Testis (tissue), 3 donors: ENCODE measurements around the gene MED12L. TPM values are rescaled to one million over a fixed set of nuclear protein-coding genes. Genes with fewer than 3 reads are reported as not detected.

ENCODE experiments used
- DNase-seq: peaks from one replicate; pipeline ENCODE4 v3.0.0-alpha.2; 2019
- H3K27ac ChIP-seq, 2 donors: fragments of 200-600 bp; sonication (generic); one replicate each; pipeline ENCODE4 v1.5.1; 2019
- H3K27me3 ChIP-seq: fragments of 200-600 bp; sonication (generic); one replicate; pipeline ENCODE4 v1.5.1; 2019
- H3K36me3 ChIP-seq: fragments of 200-600 bp; sonication (generic); one replicate; pipeline ENCODE4 v1.5.1; 2017; ENCODE audit warnings: low read depth; ENCODE audit errors: missing control alignments
- H3K4me1 ChIP-seq: fragments of 200-600 bp; sonication (generic); one replicate; pipeline ENCODE4 v1.5.1; 2019
- H3K4me3 ChIP-seq, 2 donors: fragments of 200-600 bp; sonication (generic); one replicate each; pipeline ENCODE4 v1.5.1; 2017 to 2019
- H3K9me3 ChIP-seq: fragments of 200-600 bp; sonication (generic); one replicate; pipeline ENCODE4 v1.5.1; 2017
- POLR2A ChIP-seq: fragments of 450-650 bp; IDR thresholded peaks from one replicate; pipeline ENCODE4 v1.6.1; 2017; ENCODE audit warnings: antibody characterized with exemption, mild to moderate bottlenecking, moderate library complexity
- WGBS, 2 donors: methylation state at CpG; one replicate each; pipeline ENCODE4 v1.1.5; 2018; 5-methylcytosine and 5-hydroxymethylcytosine counted together
- intact Hi-C: fragments of 100-400 bp; cut with DNase I; formaldehyde crosslinking; loops from one replicate; pipeline ENCODE4 v1.15.1; 2023; ENCODE audit warnings: low total_unique reads
- polyA plus RNA-seq: library from polyadenylated mRNA; stranded (reverse); fragments of 350-450 nt; fragmentation: Illumina TruSeq; extraction: RNeasy Lipid Tissue Mini Kit (QIAGEN cat#74804); gene quantifications from one replicate; pipeline ENCODE4 v1.2.3, GENCODE V29; 2014; ENCODE audit warnings: low read depth, low replicate concordance; ENCODE audit not compliant: insufficient read depth
- total RNA-seq, 2 donors: library from RNA; depleted of rRNA; stranded (reverse); fragments of >200 nt; gene quantifications; one replicate each; pipeline ENCODE4 v1.2.3, GENCODE V29; 2016
- TF ChIP-seq, protein P1 (sequence below), 3 experiments: fragments of 450-650 bp in 2 of 3; fragments of 200-600 bp in 1 of 3; sonication (generic) in 1 of 3; IDR thresholded peaks; one replicate each; pipeline ENCODE4 v1.5.1; 2016 to 2019; ENCODE audit warnings: antibody characterized with exemption in 3 of 3, mild to moderate bottlenecking in 2 of 3, moderate library complexity in 1 of 3

MED12L gene
- total and polyA plus RNA-seq, 3 donors from 2014 or later = 10.3 to 18.5 (median 10.4) TPM

DNA sequence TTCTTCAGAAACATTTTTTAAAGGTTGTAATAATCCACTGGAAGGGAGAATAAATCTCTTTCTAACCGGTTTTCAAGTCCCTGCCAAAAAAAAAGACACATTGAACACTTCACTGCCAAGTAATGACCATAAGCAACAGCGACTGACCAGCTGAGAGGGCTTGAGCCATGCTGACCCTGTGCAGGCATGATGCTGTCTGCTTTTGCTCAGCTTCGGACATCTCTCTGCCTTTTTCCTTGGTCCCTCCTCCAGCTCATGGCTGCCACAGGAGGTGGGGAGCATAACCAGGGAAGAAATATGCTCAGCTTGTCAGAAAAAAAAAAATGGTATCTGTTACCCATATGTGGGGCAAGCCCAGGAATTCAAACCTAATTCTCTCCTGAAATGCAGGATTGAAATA is 373.9 kb downstream of the MED12L start:
- 27 to 41% methylated on average over 3 of the region's 3 CpGs for WGBS, 2 donors
- Histone ChIP-seq H3K27ac (no peak overlapping the region), H3K4me1 (peaks cover 4% of the 10 kb centered on the region), H3K36me3 (no peaks in the 10 kb centered on the region), H3K27me3 (no peaks in the 10 kb centered on the region), H3K9me3 (no peaks in the 10 kb centered on the region), H3K4me3 (no peak overlapping the region)
- intact Hi-C loops = no loop called here
- TF ChIP-seq, protein P1, sequence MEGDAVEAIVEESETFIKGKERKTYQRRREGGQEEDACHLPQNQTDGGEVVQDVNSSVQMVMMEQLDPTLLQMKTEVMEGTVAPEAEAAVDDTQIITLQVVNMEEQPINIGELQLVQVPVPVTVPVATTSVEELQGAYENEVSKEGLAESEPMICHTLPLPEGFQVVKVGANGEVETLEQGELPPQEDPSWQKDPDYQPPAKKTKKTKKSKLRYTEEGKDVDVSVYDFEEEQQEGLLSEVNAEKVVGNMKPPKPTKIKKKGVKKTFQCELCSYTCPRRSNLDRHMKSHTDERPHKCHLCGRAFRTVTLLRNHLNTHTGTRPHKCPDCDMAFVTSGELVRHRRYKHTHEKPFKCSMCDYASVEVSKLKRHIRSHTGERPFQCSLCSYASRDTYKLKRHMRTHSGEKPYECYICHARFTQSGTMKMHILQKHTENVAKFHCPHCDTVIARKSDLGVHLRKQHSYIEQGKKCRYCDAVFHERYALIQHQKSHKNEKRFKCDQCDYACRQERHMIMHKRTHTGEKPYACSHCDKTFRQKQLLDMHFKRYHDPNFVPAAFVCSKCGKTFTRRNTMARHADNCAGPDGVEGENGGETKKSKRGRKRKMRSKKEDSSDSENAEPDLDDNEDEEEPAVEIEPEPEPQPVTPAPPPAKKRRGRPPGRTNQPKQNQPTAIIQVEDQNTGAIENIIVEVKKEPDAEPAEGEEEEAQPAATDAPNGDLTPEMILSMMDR (IDR thresholded peaks at IDR 0.05) = no peak
- TF ChIP-seq POLR2A = no peak
- DNase-seq = no peak

DNA sequence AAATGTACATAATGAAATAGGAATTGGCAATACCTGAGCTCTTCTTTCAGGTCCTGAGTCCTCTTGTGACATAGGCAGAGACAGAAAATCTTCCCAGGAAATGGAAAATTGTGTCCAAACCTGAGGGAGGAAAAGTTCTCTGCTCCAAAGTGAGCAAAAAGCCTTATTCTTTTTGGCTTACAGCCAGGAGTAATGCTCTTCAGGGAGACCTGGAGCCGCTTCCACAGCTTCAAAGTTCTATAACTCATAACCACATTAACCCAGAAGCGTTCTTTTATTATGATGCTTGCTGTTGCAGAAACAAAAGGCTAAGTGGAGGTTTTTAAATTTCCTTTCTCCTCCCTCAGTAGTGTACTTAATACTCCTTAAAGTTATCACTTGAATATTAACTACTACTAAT is 374.8 kb downstream of the MED12L start:
- Histone ChIP-seq H3K27me3 (no peaks in the 10 kb centered on the region), H3K4me3 (peak overlapping the region in 1 of 2 donors; percentile 54), H3K36me3 (no peaks in the 10 kb centered on the region), H3K9me3 (no peaks in the 10 kb centered on the region), H3K4me1 (peaks cover 4% of the 10 kb centered on the region), H3K27ac (no peak overlapping the region)
- 22 to 31% methylated on average over 2 of the region's 2 CpGs for WGBS, 2 donors
- intact Hi-C loops = no loop called here
- DNase-seq = no peak
- TF ChIP-seq, protein P1 (IDR thresholded peaks at IDR 0.05) = no peak
- no peak for TF ChIP-seq POLR2A

- WGBS, 2 donors = 8 to 13% methylated on average over 30 to 40 of the region's 40 CpGs
- no peak within 1 kb of the TSS for H3K27ac ChIP-seq
- H3K36me3 ChIP-seq = no peaks in the 10 kb centered on the region
- H3K4me1 ChIP-seq = peaks cover 4% of the 10 kb centered on the region
- H3K27me3 ChIP-seq = no peaks in the 10 kb centered on the region
- DNase-seq = peak; percentile 35
- intact Hi-C loops = no loop called here
- TF ChIP-seq, protein P1 (IDR thresholded peaks at IDR 0.05) = no peak
- TF ChIP-seq POLR2A = no peak
- peak within 1 kb of the TSS; percentile 10 to 54 for H3K4me3 ChIP-seq
- H3K9me3 ChIP-seq = no peaks in the 10 kb centered on the region
Observed at GRCh38 chr3:151460774-151461450, 375.4 kb downstream of the MED12L start, which contains the start of gene IGSF10. IGSF10 (minus strand) TSS chr3:151461061; CDS start chr3:151458709, 2,352 bp downstream.

- Histone ChIP-seq H3K9me3 (no peaks in the 10 kb centered on the region), H3K27ac (no peak overlapping the region), H3K27me3 (no peaks in the 10 kb centered on the region), H3K4me3 (no peak overlapping the region), H3K4me1 (peaks cover 4% of the 10 kb centered on the region), H3K36me3 (no peaks in the 10 kb centered on the region)
- DNase-seq = no peak
- WGBS, 2 donors = 88 to 89% methylated on average over 6 of the region's 6 CpGs
- no peak for TF ChIP-seq POLR2A
- TF ChIP-seq, protein P1 (IDR thresholded peaks at IDR 0.05) = no peak
- intact Hi-C loops = no loop called here
Observed at GRCh38 chr3:151462278-151462780, 376.9 kb downstream of the MED12L start.

DNA sequence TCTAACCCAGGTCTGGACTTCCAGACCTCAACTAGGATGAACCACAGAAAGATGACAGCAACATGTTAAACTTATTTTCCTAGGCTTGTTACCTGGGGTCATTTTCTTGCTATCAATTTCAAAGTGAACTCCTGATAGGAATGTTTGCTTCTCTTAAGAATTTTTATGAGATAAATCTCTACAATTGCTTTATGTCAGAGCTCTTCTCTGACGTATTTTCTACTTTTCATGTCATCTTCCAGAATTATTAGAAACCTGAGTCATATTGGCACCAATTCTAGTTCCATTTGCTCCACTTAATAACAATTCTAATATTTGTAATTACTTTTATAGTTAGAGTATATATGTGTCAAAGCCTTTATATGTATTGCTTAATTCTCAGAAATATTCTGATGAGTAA is 377.5 kb downstream of the MED12L start:
- Histone ChIP-seq H3K9me3 (no peaks in the 10 kb centered on the region), H3K27ac (no peak overlapping the region), H3K4me1 (peaks cover 4% of the 10 kb centered on the region), H3K36me3 (no peaks in the 10 kb centered on the region), H3K4me3 (no peak overlapping the region), H3K27me3 (no peaks in the 10 kb centered on the region)
- TF ChIP-seq POLR2A = no peak
- TF ChIP-seq, protein P1 (IDR thresholded peaks at IDR 0.05) = no peak
- WGBS, 2 donors = 90 to 94% methylated on average over 1 of the region's 1 CpG
- no peak for DNase-seq
- intact Hi-C loops = no loop called here
